Effector CD8-positive, alpha-beta T cell (primary cell): ENCODE results near the gene FERMT1.
"Not testable (repeated sequence)": the region's sequence is repeated elsewhere in the genome, so short reads cannot be mapped to it uniquely, and the experiment has no call there.

Source experiments
- DNase-seq: peaks from one replicate; lab custom pipeline; 2025; lab: John Stamatoyannopoulos, UW

FERMT1 gene

GRCh38 chr20:6115221-6115895, 7.5 kb downstream of the FERMT1 start:
- no peak for DNase-seq

GRCh38 chr20:6114696-6115095, 8.1 kb downstream of the FERMT1 start:
- DNase-seq: no peak

- DNase-seq: no peak
Observed at GRCh38 chr20:6113951-6114350, 8.9 kb downstream of the FERMT1 start.

- DNase-seq: not testable (repeated sequence)
Observed at GRCh38 chr20:6112965-6113364, 9.9 kb downstream of the FERMT1 start.

GRCh38 chr20:6108330-6108729, 14.5 kb downstream of the FERMT1 start:
- DNase-seq: no peak

GRCh38 chr20:6104493-6105188, 18.2 kb downstream of the FERMT1 start:
- no peak for DNase-seq

- no peak for DNase-seq
Observed at GRCh38 chr20:6103301-6103700, 19.5 kb downstream of the FERMT1 start.

GRCh38 chr20:6101346-6101745, 21.5 kb downstream of the FERMT1 start:
- no peak for DNase-seq

- no peak for DNase-seq
Observed at GRCh38 chr20:6100246-6100645, 22.6 kb downstream of the FERMT1 start.

- no peak for DNase-seq
Observed at GRCh38 chr20:6099819-6100218, 23.0 kb downstream of the FERMT1 start.

- no peak for DNase-seq
Observed at GRCh38 chr20:6095409-6095808, 27.4 kb downstream of the FERMT1 start.

GRCh38 chr20:6094565-6094964, 28.3 kb downstream of the FERMT1 start:
- DNase-seq: no peak

- DNase-seq: no peak
Observed at GRCh38 chr20:6094063-6094462, 28.8 kb downstream of the FERMT1 start.

GRCh38 chr20:6091661-6092060, 31.2 kb downstream of the FERMT1 start:
- no peak for DNase-seq

- DNase-seq: no peak
Observed at GRCh38 chr20:6086868-6087267, 36.0 kb downstream of the FERMT1 start.

- DNase-seq: no peak
Observed at GRCh38 chr20:6083926-6084325, 38.9 kb downstream of the FERMT1 start.

GRCh38 chr20:6081236-6081635, 41.6 kb downstream of the FERMT1 start:
- DNase-seq: no peak

GRCh38 chr20:6079016-6079415, 43.8 kb downstream of the FERMT1 start:
- no peak for DNase-seq

GRCh38 chr20:6075428-6076219, 47.2 kb downstream of the FERMT1 start:
- DNase-seq: no peak

- DNase-seq: no peak
Observed at GRCh38 chr20:6074784-6075183, 48.0 kb downstream of the FERMT1 start.

- DNase-seq: no peak
Observed at GRCh38 chr20:6074145-6074561, 48.7 kb downstream of the FERMT1 start.

- DNase-seq: no peak
Observed at GRCh38 chr20:6070829-6071695, 51.8 kb downstream of the FERMT1 start.
